Glomerular visceral epithelial cell (primary cell): ENCODE measurements around the gene MPHOSPH9.
A peak's percentile ranks its signal among the peaks of the same experiment; 100 is the strongest.
"Not testable (repeated sequence)": the region's sequence is repeated elsewhere in the genome, so short reads cannot be mapped to it uniquely, and the experiment has no call there.

Experiments used
- DNase-seq: peaks from one replicate; pipeline ENCODE4 v3.0.0-alpha.2; 2016; ENCODE audit errors: extremely low spot score

Gene MPHOSPH9

DNA sequence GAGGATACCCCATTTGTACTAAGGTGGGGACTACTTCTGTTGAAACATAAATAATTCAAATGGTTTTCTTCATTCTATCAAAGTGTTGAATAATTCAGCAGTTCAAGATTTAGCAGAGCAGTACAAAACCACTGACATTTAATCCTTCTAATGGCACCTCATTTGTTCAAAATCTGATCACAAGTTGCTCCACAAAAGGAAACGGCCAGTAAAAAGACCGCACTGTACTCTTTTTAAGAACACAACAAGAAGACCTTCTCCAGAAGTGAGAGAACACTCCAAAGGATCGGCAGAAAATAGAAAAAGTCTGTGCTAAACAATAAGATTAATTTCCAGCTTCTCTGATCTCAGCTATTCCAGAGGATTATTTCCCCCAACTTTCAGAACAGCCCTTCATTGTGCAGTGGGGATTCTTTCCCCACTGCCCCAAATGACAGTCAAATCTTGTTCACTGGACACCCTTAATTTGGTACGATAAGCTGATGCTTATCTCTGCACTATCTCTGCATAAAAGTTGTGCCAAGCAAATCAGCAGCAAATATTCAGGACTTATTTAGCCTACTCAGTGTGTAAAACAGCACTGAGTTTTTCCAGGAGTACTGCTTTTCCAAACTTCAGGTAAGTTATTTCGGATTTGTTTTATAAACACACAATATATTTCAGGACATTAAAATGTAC lies 5.2 kb downstream of the MPHOSPH9 start:
- no peak for DNase-seq

GRCh38 chr12:123225443-123225842 lies 7.5 kb downstream of the MPHOSPH9 start:
- no peak for DNase-seq

DNA sequence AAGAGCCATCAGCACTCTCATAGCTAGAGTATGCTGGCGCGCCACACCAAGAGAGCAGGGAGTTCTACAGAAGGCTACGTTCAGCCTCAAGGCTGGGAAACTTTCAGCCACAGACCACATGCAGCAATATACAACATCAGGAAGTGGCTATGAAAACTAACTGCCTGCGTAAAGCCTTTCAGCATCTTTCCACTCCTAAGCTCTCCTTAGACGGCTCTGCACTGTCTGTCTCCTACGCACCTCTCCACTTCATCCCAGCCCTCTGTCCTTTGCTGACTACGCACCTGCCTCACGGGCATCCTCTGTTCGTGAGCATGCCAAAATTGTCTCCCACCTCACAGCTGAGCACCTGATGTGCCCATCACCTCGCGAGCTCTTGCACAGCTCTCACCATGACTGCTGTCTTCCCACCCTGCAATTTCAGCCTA lies 9.7 kb downstream of the MPHOSPH9 start:
- no peak for DNase-seq

- not testable (repeated sequence) for DNase-seq
These were observed 25.1 kb downstream of the MPHOSPH9 start for GRCh38 chr12:123207815-123208214.

DNA sequence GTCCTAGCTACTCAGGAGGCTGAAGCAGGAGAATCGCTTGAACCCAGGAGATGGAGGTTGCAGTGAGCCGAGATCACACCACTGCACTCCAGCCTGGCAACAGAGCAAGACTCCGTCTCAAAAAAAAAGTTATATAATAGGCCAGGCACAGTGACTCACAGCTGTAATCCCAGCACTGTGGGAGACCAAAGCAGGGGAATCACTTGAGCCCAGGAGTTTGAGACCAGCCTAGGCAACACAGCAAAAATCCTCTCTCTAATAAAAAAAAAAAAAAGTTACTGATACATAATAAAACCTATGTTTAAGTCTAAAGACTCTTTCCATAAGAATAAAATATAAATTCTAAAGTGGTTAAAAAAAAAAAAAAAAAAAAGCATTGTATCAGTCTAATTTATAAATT lies 26.1 kb downstream of the MPHOSPH9 start:
- DNase-seq, result not testable (repeated sequence)

- DNase-seq, result no peak
These were observed 32.5 kb downstream of the MPHOSPH9 start for GRCh38 chr12:123200414-123200813.

DNA sequence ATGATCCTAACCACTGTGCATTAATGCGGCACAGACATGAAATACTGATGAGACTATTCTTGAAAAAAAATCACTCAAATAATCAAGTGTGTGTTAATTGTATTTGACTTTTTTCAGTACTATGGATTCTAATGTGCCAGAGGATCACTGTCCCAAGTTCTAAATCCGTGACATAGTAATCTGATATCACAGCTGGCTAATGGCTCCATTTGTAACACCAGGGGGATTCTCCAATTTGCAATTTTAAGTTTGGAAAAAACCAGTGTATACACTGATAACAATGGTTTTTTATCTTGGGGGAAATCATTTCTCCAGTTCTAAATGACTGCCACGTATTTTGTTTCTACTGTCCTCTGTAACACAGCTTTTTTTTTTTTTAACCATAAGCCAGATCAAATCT lies 33.0 kb downstream of the MPHOSPH9 start:
- DNase-seq, result no peak

GRCh38 chr12:123187637-123188036 lies 45.3 kb downstream of the MPHOSPH9 start:
- DNase-seq, result no peak

DNA sequence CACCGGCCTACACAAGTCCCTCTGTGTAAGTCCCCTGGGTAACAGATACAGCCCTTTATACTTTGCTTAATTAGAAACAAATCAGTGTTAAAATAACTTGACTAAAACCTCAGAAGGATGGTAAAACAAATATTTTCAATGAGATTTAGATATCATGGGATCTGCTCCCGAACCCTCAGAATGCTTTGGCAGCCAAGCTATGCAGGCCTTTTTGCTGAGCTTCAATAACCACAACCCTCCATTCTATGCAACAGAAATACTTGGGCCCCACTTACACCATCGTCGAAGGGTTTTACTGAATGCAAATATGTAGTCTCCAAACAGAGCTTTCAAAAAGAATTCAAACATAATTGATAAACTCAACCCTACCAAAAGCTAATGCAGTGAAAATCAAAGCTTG lies 52.8 kb downstream of the MPHOSPH9 start:
- no peak for DNase-seq

GRCh38 chr12:123171967-123172366 lies 61.0 kb downstream of the MPHOSPH9 start:
- no peak for DNase-seq

- no peak for DNase-seq
These were observed 65.6 kb downstream of the MPHOSPH9 start for GRCh38 chr12:123167329-123167728.

GRCh38 chr12:123165537-123165936 lies 67.4 kb downstream of the MPHOSPH9 start:
- no peak for DNase-seq

DNA sequence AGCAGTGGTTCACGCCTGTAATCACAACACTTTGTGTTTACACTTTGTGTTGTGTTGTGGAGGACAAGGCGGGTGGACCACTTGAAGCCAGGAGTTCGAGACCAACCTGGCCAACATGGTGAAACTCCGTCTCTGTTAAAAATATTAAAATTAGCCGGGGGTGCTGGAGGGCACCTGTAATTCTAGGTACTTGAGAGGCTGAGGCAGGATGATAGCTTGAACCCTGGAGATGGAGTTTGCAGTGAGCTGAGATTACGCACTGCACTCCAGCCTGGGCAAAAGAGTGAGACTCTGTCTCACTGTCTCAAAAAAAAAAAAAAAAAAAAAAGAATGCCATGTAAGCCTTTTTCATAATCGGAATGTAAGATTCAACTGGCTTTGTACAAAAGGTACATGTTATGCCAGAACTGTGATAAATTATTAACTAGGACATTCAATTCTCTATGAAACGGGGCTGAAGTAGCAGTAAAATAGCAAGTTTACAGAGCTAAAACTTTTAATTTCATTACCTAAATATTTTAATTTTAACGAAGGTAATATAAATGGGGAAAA lies 68.2 kb downstream of the MPHOSPH9 start:
- DNase-seq, result peak; percentile 31

GRCh38 chr12:123164222-123164621 lies 68.7 kb downstream of the MPHOSPH9 start:
- peak; percentile 79 for DNase-seq

DNA sequence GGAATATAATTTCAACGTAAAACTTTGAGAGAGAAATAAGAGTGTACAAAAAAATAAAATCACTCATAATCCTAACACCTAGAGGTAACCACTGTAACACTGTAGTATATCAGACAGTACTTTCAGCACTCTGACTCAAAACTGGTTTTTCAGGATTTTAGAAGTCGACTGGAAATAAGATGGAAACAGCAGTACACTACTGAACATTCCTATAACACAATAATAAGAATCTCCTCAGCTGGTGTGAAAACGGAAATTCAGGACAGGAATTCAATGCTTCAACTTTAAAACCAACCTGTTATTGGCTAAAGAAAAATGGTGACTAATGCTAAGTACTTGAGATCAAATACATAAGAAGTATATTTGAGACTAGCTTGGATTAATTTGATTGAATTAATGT lies 69.7 kb downstream of the MPHOSPH9 start:
- DNase-seq, result no peak

DNA sequence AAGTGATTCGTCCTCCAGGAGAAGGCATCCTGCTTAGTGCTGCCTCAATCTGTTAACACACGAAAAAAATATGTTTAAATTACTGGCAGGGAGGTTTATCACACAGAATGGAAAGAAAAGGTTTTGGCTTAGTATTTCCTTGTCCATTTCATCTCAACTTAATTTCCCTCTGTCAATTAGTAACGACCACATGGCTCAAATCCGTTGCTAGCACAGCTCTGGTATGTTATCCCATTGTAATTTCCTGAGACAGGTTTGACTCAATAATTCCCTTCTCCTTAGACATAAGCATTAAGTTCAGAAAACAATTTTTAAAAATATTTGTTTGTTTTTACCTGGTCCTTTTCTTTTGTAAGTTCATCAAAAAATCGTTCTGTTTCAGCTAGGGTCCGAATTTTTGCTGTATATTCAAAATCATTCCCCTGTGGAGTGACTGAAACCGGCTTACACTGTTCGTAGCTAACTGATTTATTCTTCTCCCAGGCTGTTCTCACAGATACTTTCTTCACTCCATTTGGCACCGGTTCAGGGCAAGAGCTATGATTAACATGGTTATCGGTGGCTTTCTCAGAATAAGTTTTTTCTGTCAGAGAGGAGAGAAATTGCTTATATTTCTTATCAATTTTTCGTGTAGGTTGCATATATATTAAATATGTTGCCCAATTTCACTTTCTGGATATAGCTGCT lies 72.0 kb downstream of the MPHOSPH9 start:
- DNase-seq, result peak; percentile 63

- no peak for DNase-seq
These were observed 79.0 kb downstream of the MPHOSPH9 start for GRCh38 chr12:123153906-123154305.

- no peak for DNase-seq
These were observed 80.1 kb downstream of the MPHOSPH9 start for GRCh38 chr12:123152833-123153232.

- DNase-seq, result no peak
These were observed 81.2 kb downstream of the MPHOSPH9 start for GRCh38 chr12:123151457-123152454.

GRCh38 chr12:123150744-123151456 lies 82.0 kb downstream of the MPHOSPH9 start, which contains the start of gene PITPNM2:
Gene PITPNM2, minus strand, starts transcription at chr12:123151090. Its CDS starts 116,500 bp downstream, at chr12:123034590.
- DNase-seq, result peak; percentile 66

DNA sequence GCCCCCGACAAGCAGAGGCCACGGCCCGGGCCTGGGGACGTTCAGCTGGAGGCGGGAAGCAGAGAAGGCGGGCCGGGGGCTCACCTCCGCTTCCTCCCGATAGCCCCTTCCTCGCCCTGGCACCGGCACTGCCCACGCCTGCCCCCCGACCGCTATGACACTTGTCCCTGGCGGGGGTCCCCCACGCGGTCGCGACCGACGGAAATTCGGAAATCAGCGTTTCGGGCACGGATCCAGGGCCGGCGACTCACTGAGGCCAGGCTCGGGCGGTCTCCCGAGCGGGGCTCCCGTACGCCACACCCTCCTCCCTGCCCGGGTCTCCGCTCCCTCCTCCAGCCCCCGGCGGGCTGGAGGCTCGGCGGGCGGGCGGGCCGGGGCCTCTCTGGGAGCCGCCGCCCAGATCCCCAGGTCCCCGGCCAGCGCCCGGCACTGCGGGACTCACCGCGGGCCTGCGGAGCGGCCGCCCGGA lies 82.6 kb downstream of the MPHOSPH9 start:
- peak; percentile 28 for DNase-seq
